Measurements from ENCODE around the gene FSTL5.

FSTL5 gene

GRCh38 chr4:161936625-161937550, 226.9 kb downstream of the FSTL5 start:
- peak; percentile 37 to 74 for DNase-seq

GRCh38 chr4:161931089-161931488, 232.7 kb downstream of the FSTL5 start:
- no peak for DNase-seq

GRCh38 chr4:161929956-161930355, 233.8 kb downstream of the FSTL5 start:
- no peak for DNase-seq

GRCh38 chr4:161926033-161926828, 237.6 kb downstream of the FSTL5 start:
- DNase-seq: no peak

- no peak for DNase-seq
Observed at GRCh38 chr4:161920304-161921052, 243.3 kb downstream of the FSTL5 start.

GRCh38 chr4:161919442-161920220, 244.2 kb downstream of the FSTL5 start:
- peak; percentile 86 to 96 for DNase-seq

GRCh38 chr4:161916035-161916434, 247.8 kb downstream of the FSTL5 start:
- no peak for DNase-seq

- no peak for DNase-seq
Observed at GRCh38 chr4:161907590-161907955, 256.2 kb downstream of the FSTL5 start.

GRCh38 chr4:161906836-161907589, 256.8 kb downstream of the FSTL5 start:
- no peak for DNase-seq

- no peak for DNase-seq
Observed at GRCh38 chr4:161900110-161900509, 263.7 kb downstream of the FSTL5 start.

- DNase-seq: no peak
Observed at GRCh38 chr4:161894493-161895167, 269.2 kb downstream of the FSTL5 start.

GRCh38 chr4:161894014-161894413, 269.8 kb downstream of the FSTL5 start:
- no peak for DNase-seq

- DNase-seq: no peak
Observed at GRCh38 chr4:161893566-161893965, 270.2 kb downstream of the FSTL5 start.

- no peak for DNase-seq
Observed at GRCh38 chr4:161892951-161893350, 270.8 kb downstream of the FSTL5 start.

GRCh38 chr4:161883157-161883556, 280.6 kb downstream of the FSTL5 start:
- DNase-seq: no peak

GRCh38 chr4:161881370-161881769, 282.4 kb downstream of the FSTL5 start:
- no peak for DNase-seq

- DNase-seq: peak; percentile 7 to 27
Observed at GRCh38 chr4:161869511-161869910, 294.3 kb downstream of the FSTL5 start.

GRCh38 chr4:161856711-161857326, 307.0 kb downstream of the FSTL5 start:
- DNase-seq: no peak

- DNase-seq: no peak
Observed at GRCh38 chr4:161850631-161851030, 313.2 kb downstream of the FSTL5 start.

- peak; percentile 61 to 84 for DNase-seq
Observed at GRCh38 chr4:161841759-161842158, 322.0 kb downstream of the FSTL5 start.

Measured in cerebellar nuclear complex (tissue), 1 donor.